Measurements from ENCODE around the gene ZNF207. TPM values are rescaled to one million over a fixed set of nuclear protein-coding genes. Genes with fewer than 3 reads are reported as not detected.
"Not testable (repeated sequence)": the region's sequence is repeated elsewhere in the genome, so short reads cannot be mapped to it uniquely, and the experiment has no call there.

Gene ZNF207
- total and polyA plus RNA-seq, 8 donors, result 46.8 to 800 (median 118) TPM

DNA sequence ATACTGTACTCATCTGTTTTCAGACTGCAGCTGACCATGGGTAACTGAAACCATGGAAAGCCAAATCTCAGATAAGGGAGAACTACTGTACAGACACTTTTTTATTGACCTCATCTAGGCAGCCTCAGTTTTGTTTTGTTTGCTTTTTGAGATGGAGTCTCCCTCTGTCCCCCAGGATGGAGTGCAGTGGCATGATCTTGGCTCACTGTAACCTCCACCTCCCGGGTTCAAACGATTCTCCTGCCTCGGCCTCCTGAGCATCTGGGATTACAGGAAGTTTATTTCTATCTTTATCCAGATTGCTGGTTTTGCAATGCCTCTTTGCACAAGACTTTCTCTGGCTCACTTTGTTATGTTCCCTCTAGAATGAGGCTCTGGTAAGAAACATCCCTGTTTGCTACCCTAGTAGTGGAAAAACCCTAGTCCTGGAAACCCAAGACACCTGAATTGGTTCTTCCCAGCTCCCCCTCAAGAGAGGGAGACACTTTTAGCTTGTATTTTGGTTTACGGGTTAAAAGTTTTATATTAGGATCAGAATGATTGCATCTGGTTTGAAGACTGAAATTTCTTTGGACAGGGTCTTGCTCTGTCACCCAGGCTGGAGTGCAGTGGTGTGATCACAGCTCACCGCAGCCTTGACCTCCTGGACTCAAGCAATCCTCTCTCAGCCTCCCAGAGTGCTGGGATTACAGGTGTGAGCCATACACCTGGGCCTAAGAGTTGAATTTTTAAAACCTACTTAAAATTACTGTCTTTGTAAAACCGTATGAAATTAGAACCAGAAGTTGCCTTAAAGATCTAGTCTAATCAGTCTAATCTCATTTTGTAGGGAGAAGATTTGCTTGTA lies 38.9 kb downstream of the ZNF207 start:
- peaks cover 0 to 17% (median 8%) of the 10 kb centered on the region in 4 donors for H3K4me1 ChIP-seq
- H3K36me3 ChIP-seq, result peaks cover 0 to 16% (median 9%) of the 10 kb centered on the region in 4 donors
- no peaks in the 10 kb centered on the region for H3K27me3 ChIP-seq
- H3K27ac ChIP-seq, result no peak overlapping the region
- intact Hi-C loops (cut with DNase I; ENCODE audit: low total_unique reads), result no loop called here
- H3K9me3 ChIP-seq, result no peaks in the 10 kb centered on the region
- 82 to 96% (median 90%) methylated on average over 6 of the region's 6 CpGs for whole genome bisulfite sequencing, 5 donors
- TF ChIP-seq EP300 (IDR thresholded peaks at IDR 0.05), result no peak
- TF ChIP-seq, protein P1, sequence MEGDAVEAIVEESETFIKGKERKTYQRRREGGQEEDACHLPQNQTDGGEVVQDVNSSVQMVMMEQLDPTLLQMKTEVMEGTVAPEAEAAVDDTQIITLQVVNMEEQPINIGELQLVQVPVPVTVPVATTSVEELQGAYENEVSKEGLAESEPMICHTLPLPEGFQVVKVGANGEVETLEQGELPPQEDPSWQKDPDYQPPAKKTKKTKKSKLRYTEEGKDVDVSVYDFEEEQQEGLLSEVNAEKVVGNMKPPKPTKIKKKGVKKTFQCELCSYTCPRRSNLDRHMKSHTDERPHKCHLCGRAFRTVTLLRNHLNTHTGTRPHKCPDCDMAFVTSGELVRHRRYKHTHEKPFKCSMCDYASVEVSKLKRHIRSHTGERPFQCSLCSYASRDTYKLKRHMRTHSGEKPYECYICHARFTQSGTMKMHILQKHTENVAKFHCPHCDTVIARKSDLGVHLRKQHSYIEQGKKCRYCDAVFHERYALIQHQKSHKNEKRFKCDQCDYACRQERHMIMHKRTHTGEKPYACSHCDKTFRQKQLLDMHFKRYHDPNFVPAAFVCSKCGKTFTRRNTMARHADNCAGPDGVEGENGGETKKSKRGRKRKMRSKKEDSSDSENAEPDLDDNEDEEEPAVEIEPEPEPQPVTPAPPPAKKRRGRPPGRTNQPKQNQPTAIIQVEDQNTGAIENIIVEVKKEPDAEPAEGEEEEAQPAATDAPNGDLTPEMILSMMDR (IDR thresholded peaks at IDR 0.05), result no peak
- no peak for TF ChIP-seq POLR2AphosphoS5 (IDR thresholded peaks at IDR 0.05)
- no peak for TF ChIP-seq POLR2A (IDR thresholded peaks at IDR 0.05)
- DNase-seq, result no peak
- H3K4me3 ChIP-seq, result no peak overlapping the region

DNA sequence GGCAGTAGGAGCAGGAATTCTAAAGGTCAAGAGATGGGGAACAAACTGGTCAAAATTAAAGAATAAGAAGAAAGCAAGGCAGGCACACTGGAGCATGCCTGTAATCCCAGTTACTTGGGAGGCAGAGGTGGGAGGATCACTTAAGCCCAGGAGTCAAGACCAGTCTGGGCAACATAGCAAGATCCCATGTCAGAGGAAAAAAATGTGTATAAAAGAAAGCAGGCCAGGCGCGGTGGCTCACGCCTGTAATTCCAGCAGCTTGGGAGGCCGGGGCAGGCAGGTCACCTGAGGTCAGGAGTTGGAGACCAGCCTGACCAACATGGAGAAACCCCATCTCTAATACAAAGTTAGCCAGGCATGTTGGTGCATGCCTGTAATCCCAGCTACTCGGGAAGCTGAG lies 43.9 kb downstream of the ZNF207 start:
- Histone ChIP-seq H3K9me3 (no peaks in the 10 kb centered on the region), H3K36me3 (peaks cover 0 to 3% (median under 1%) of the 10 kb centered on the region in 4 donors), H3K27ac (no peak overlapping the region), H3K4me1 (no peaks in the 10 kb centered on the region), H3K4me3 (no peak overlapping the region), H3K27me3 (no peaks in the 10 kb centered on the region)
- no peak for DNase-seq
- intact Hi-C loops (cut with DNase I; ENCODE audit: low total_unique reads), result no loop called here
- TF ChIP-seq POLR2A (IDR thresholded peaks at IDR 0.05) (no peak), EP300 (IDR thresholded peaks at IDR 0.05) (no peak), POLR2AphosphoS5 (IDR thresholded peaks at IDR 0.05) (no peak)
- 94 to 100% (median 98%) methylated on average over 5 of the region's 5 CpGs for WGBS, 5 donors

DNA sequence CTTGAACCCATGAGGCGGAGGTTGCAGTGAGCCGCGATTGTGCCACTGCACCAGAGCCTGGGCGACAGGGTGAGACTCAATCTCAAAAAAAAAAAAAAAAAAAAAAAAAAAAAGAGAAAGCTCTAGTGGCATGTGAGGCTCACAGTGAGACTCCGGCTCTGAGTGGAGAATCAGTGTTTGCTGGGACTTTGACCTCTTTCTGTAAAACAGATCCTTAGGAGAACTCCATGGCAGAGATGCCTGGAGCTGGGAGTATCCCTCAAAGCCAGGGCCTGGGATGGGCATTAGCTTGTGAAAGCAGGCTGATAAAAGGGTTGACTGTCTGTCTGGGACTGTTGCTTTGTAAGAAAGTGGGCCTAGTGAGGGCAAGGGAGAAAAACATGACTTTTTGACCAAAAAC lies 46.4 kb downstream of the ZNF207 start:
- Histone ChIP-seq H3K4me3 (no peak overlapping the region), H3K36me3 (no peaks in the 10 kb centered on the region), H3K4me1 (no peaks in the 10 kb centered on the region), H3K9me3 (no peaks in the 10 kb centered on the region), H3K27me3 (no peaks in the 10 kb centered on the region), H3K27ac (no peak overlapping the region)
- peak in 1 of 2 donors; percentile 11 for DNase-seq
- WGBS, 5 donors, result 82 to 91% (median 85%) methylated on average over 5 of the region's 5 CpGs
- TF ChIP-seq EP300 (IDR thresholded peaks at IDR 0.05) (no peak), POLR2AphosphoS5 (IDR thresholded peaks at IDR 0.05) (no peak), POLR2A (IDR thresholded peaks at IDR 0.05) (no peak)
- TF ChIP-seq, protein P1 (IDR thresholded peaks at IDR 0.05), result no peak
- intact Hi-C loops (cut with DNase I; ENCODE audit: low total_unique reads), result no loop called here

DNA sequence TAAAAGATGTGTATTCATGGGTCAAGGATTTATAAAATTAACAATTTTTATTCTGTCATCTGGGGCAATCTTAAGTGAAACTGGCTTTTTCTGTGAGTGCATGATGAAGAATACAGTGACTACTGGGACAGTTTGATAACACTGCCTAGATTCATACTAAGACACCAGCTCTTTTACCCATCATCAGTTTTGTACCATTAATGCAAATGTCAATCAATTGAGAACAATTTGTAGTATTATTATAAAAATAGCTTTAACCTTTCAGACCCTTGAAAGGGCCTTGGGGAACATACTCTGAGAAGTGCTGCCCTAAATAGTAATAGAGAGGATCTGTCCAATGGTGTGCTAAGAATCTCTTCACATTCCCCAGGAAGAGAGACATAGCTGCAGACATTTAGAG lies 49.0 kb downstream of the ZNF207 start:
- TF ChIP-seq POLR2A (IDR thresholded peaks at IDR 0.05), result no peak
- TF ChIP-seq, protein P1 (IDR thresholded peaks at IDR 0.05), result no peak
- no peak for TF ChIP-seq POLR2AphosphoS5 (IDR thresholded peaks at IDR 0.05)
- TF ChIP-seq EP300 (IDR thresholded peaks at IDR 0.05), result no peak
- H3K36me3 ChIP-seq, result no peaks in the 10 kb centered on the region
- H3K4me1 ChIP-seq, result no peaks in the 10 kb centered on the region
- H3K27me3 ChIP-seq, result no peaks in the 10 kb centered on the region
- H3K4me3 ChIP-seq, result no peak overlapping the region
- intact Hi-C loops (cut with DNase I; ENCODE audit: low total_unique reads), result no loop called here
- no peak for DNase-seq
- H3K27ac ChIP-seq, result no peak overlapping the region
- H3K9me3 ChIP-seq, result no peaks in the 10 kb centered on the region

DNA sequence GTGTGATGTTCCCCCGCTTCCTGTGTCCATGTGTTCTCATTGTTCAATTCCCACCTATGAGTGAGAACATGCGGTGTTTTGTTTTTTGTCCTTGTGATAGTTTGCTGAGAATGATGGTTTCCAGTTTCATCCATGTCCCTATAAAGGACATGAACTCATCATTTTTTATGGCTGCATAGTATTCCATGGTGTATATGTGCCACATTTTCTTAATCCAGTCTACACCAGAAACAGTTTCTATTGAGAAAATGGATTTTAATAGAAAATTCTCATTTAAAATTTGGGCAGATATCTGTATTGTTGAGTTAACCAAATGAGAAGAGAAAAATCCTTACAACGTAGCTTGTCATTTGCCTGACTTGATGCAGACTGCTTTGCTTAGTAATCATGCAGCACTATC lies 60.1 kb downstream of the ZNF207 start:
- H3K9me3 ChIP-seq; H3K4me3 ChIP-seq; H3K4me1 ChIP-seq; H3K27me3 ChIP-seq; DNase-seq; H3K27ac ChIP-seq; intact Hi-C loops (cut with DNase I; ENCODE audit: low total_unique reads): not testable (repeated sequence)
- H3K36me3 ChIP-seq, result peaks cover 0 to 18% (median 12%) of the 10 kb centered on the region in 4 donors
- whole genome bisulfite sequencing, 5 donors, result 84 to 100% (median 95%) methylated on average over 3 of the region's 3 CpGs

Data from stomach (tissue), 9 donors.